ENCODE measurements around the gene COL28A1. TPM values are rescaled to one million over a fixed set of nuclear protein-coding genes. Genes with fewer than 3 reads are reported as not detected.

The COL28A1 gene
- total RNA-seq, 1 experiment from 2014 or later, result 7.3 TPM

- Mint-ChIP-seq H3K36me3 (ENCODE audit: insufficient read depth, unreplicated experiment) (no peaks in the 10 kb centered on the region), H3K27me3 (ENCODE audit: insufficient read depth, unreplicated experiment) (no peaks in the 10 kb centered on the region), H3K4me3 (ENCODE audit: unreplicated experiment) (no peak overlapping the region), H3K27ac (ENCODE audit: unreplicated experiment) (no peak overlapping the region), H3K4me1 (ENCODE audit: low read depth, unreplicated experiment) (peaks cover 9% of the 10 kb centered on the region), H3K9me3 (ENCODE audit: unreplicated experiment) (no peaks in the 10 kb centered on the region)
- Histone ChIP-seq H3K4me1 (no peaks in the 10 kb centered on the region), H3K36me3 (ENCODE audit: control insufficient read depth, insufficient read depth, low read length) (no peaks in the 10 kb centered on the region), H3K27me3 (replicated peaks; ENCODE audit: control insufficient read depth, insufficient read depth, low read length) (no peaks in the 10 kb centered on the region), H3K4me3 (ENCODE audit: low read depth, low read length) (no peak overlapping the region), H3K9me3 (no peaks in the 10 kb centered on the region)
- no TSS peak for BruUV-seq (replicated peaks)
- intact Hi-C loops (cut with micrococcal nuclease; ENCODE audit: unreplicated experiment), result no loop called here
- TF ChIP-seq CTCF (IDR thresholded peaks at IDR 0.05; ENCODE audit: insufficient read depth in 1 of 2, low read depth in 1 of 2, low read length in 1 of 2, severe bottlenecking in 1 of 2, unreplicated experiment in 1 of 2), result no peak
- POLR2A ChIA-PET, result no interaction called here
- no peak for DNase-seq
- CTCF ChIA-PET, result no interaction called here
Measured at GRCh38 chr7:7327423-7327822, 208.2 kb downstream of the COL28A1 start.

DNA sequence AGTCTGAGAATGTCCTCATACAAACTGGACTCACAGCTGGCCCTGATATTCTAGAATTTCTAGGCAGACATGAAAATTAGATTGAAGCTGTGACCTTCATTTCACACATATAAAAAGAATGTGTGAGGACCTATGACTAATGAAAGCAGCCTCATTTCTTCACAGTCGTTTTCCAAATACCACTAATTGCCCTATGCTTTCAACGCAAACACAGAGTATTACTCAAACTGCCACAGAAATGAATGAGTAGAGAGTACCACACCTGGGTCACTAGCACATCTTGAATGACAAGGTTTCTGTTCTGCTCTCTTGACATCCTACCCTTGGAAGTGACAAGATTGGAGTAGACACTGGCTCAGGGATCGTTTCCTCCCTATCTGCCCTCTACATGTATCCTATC lies 211.0 kb downstream of the COL28A1 start:
- intact Hi-C loops (cut with micrococcal nuclease; ENCODE audit: unreplicated experiment), result no loop called here
- ChIA-PET CTCF (no interaction called here), POLR2A (no interaction called here)
- H3K4me3 ChIP-seq (ENCODE audit: low read depth, low read length), result no peak overlapping the region
- TF ChIP-seq CTCF (IDR thresholded peaks at IDR 0.05; ENCODE audit: insufficient read depth in 1 of 2, low read depth in 1 of 2, low read length in 1 of 2, severe bottlenecking in 1 of 2, unreplicated experiment in 1 of 2), result no peak
- H3K36me3 ChIP-seq (ENCODE audit: control insufficient read depth, insufficient read depth, low read length), result no peaks in the 10 kb centered on the region
- no TSS peak for BruUV-seq (replicated peaks)
- no peaks in the 10 kb centered on the region for H3K27me3 ChIP-seq (replicated peaks; ENCODE audit: control insufficient read depth, insufficient read depth, low read length)
- H3K4me3 Mint-ChIP-seq (ENCODE audit: unreplicated experiment), result no peak overlapping the region
- H3K9me3 Mint-ChIP-seq (ENCODE audit: unreplicated experiment), result no peaks in the 10 kb centered on the region
- H3K27ac Mint-ChIP-seq (ENCODE audit: unreplicated experiment), result no peak overlapping the region
- no peaks in the 10 kb centered on the region for H3K4me1 Mint-ChIP-seq (ENCODE audit: low read depth, unreplicated experiment)
- no peak for DNase-seq
- H3K9me3 ChIP-seq, result no peaks in the 10 kb centered on the region
- no peaks in the 10 kb centered on the region for H3K27me3 Mint-ChIP-seq (ENCODE audit: insufficient read depth, unreplicated experiment)
- no peaks in the 10 kb centered on the region for H3K36me3 Mint-ChIP-seq (ENCODE audit: insufficient read depth, unreplicated experiment)
- H3K4me1 ChIP-seq, result no peaks in the 10 kb centered on the region

DNA sequence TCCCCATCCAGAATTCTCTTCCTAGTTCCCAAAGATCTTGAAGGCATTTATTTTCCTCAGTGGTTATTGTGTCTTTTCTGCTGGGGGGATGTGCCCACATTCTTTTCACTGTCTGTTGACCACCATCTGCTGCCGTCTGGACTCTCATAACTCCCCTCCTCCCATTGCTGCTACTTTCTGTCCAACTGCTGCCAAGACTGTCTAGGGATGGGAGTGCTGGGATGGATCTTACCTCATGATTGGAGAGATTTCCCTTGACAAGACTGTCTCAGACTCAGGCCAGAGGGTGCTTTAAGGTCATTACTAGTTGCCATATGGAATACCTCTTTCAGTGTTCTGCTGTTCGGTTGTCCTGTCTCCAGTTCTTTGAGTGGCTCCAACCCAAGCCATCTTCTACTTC lies 211.8 kb downstream of the COL28A1 start:
- intact Hi-C loops (cut with micrococcal nuclease; ENCODE audit: unreplicated experiment), result no loop called here
- peaks cover under 1% of the 10 kb centered on the region for H3K9me3 Mint-ChIP-seq (ENCODE audit: unreplicated experiment)
- no peaks in the 10 kb centered on the region for H3K36me3 Mint-ChIP-seq (ENCODE audit: insufficient read depth, unreplicated experiment)
- Histone ChIP-seq H3K9me3 (no peaks in the 10 kb centered on the region), H3K36me3 (ENCODE audit: control insufficient read depth, insufficient read depth, low read length) (no peaks in the 10 kb centered on the region), H3K27me3 (replicated peaks; ENCODE audit: control insufficient read depth, insufficient read depth, low read length) (no peaks in the 10 kb centered on the region), H3K4me3 (ENCODE audit: low read depth, low read length) (no peak overlapping the region), H3K4me1 (no peaks in the 10 kb centered on the region)
- no peak for DNase-seq
- ChIA-PET CTCF (no interaction called here), POLR2A (no interaction called here)
- H3K27me3 Mint-ChIP-seq (ENCODE audit: insufficient read depth, unreplicated experiment), result no peaks in the 10 kb centered on the region
- H3K27ac Mint-ChIP-seq (ENCODE audit: unreplicated experiment), result no peak overlapping the region
- TF ChIP-seq CTCF (IDR thresholded peaks at IDR 0.05; ENCODE audit: insufficient read depth in 1 of 2, low read depth in 1 of 2, low read length in 1 of 2, severe bottlenecking in 1 of 2, unreplicated experiment in 1 of 2), result no peak
- no TSS peak for BruUV-seq (replicated peaks)
- no peaks in the 10 kb centered on the region for H3K4me1 Mint-ChIP-seq (ENCODE audit: low read depth, unreplicated experiment)
- no peak overlapping the region for H3K4me3 Mint-ChIP-seq (ENCODE audit: unreplicated experiment)
